IMR-90 (cell line): ENCODE measurements around the gene ZBTB4. TPM values are rescaled to one million over a fixed set of nuclear protein-coding genes. Genes with fewer than 3 reads are reported as not detected.

Experiments
- ATAC-seq: fragments of 200-7000 bp; cut with Tn5 transposase; 2 replicates; pipeline ENCODE4 v1.9.1; 2020; ENCODE audit warnings: low read depth, mild to moderate bottlenecking, moderate library complexity
- BruUV-seq: library from RNA; stranded (reverse); fragments of 400-500 nt; replicated peaks from 2 replicates; lab custom pipeline; 2021; lab: Mats Ljungman, UMichigan
- CTCF ChIA-PET: fragments of 300-600 bp; formaldehyde crosslinking; extraction: SDS; loops from one replicate; lab custom pipeline; 2021; ENCODE audit warnings: antibody characterized with exemption; lab: Yijun Ruan, JAX
- POLR2A ChIA-PET: fragments of 300-600 bp; sonication (Branson Sonifier 250); formaldehyde crosslinking; loops from one replicate; lab custom pipeline; 2022; ENCODE audit warnings: antibody characterized with exemption; ENCODE audit not compliant: unreplicated experiment; lab: Charles Lee
- DNase-seq: peaks from one replicate; pipeline ENCODE4 v3.0.0; 2013
- H2AFZ ChIP-seq: replicated peaks from 2 replicates; pipeline ENCODE3; 2013; ENCODE audit warnings: low read length, mild to moderate bottlenecking; ENCODE audit not compliant: poor library complexity
- H2AK5ac ChIP-seq: 2 replicates; pipeline ENCODE4 v1.6.1; 2013; ENCODE audit warnings: low read depth, low read length, inconsistent platforms
- H2AK9ac ChIP-seq: replicated peaks from 2 replicates; pipeline ENCODE3; 2013; ENCODE audit warnings: mild to moderate bottlenecking, low read depth, low read length, moderate library complexity; ENCODE audit not compliant: poor library complexity
- H2BK120ac ChIP-seq: 2 replicates; pipeline ENCODE4 v1.6.1; 2013; ENCODE audit warnings: low read depth, low read length, inconsistent platforms
- H2BK15ac ChIP-seq: 3 replicates; pipeline ENCODE4 v1.6.1; 2013; ENCODE audit warnings: low read depth, low read length, inconsistent platforms
- H2BK20ac ChIP-seq: 2 replicates; pipeline ENCODE4 v1.6.1; 2013; ENCODE audit warnings: low read depth, mild to moderate bottlenecking, inconsistent platforms, low read length, moderate library complexity
- H2BK5ac ChIP-seq: 2 replicates; pipeline ENCODE4 v1.6.1; 2013; ENCODE audit warnings: mild to moderate bottlenecking, low read depth, low read length, inconsistent platforms; ENCODE audit not compliant: poor library complexity, severe bottlenecking
- H3K14ac ChIP-seq: replicated peaks from 2 replicates; pipeline ENCODE4 v1.6.1; 2013; ENCODE audit warnings: low read depth, low read length, inconsistent platforms
- H3K18ac ChIP-seq: 2 replicates; pipeline ENCODE4 v1.6.1; 2013; ENCODE audit warnings: low read depth, low read length, control low read depth
- H3K23ac ChIP-seq: 2 replicates; pipeline ENCODE4 v1.6.1; 2013; ENCODE audit warnings: low read depth, low read length, inconsistent platforms
- H3K27ac ChIP-seq: 2 replicates; pipeline ENCODE4 v1.5.1; 2013; ENCODE audit warnings: mild to moderate bottlenecking, control low read depth, low read length; ENCODE audit not compliant: insufficient read depth
- H3K27me3 ChIP-seq: 2 replicates; pipeline ENCODE4 v1.6.1; 2013; ENCODE audit warnings: low read length; ENCODE audit not compliant: control insufficient read depth, insufficient read depth
- H3K36me3 ChIP-seq: 2 replicates; pipeline ENCODE4 v1.6.1; 2013; ENCODE audit warnings: low read length, mixed read lengths; ENCODE audit not compliant: control insufficient read depth, insufficient read depth
- H3K4ac ChIP-seq: 2 replicates; pipeline ENCODE4 v1.6.1; 2013; ENCODE audit warnings: low read depth, low read length, inconsistent platforms
- H3K4me1 ChIP-seq: 2 replicates; pipeline ENCODE4 v1.6.1; 2013; ENCODE audit warnings: low read length, mixed read lengths; ENCODE audit not compliant: control insufficient read depth, insufficient read depth
- H3K4me2 ChIP-seq: 2 replicates; pipeline ENCODE4 v1.6.1; 2013; ENCODE audit warnings: low read depth, mild to moderate bottlenecking, control low read depth, low read length, moderate library complexity
- H3K4me3 ChIP-seq: 2 replicates; pipeline ENCODE4 v1.5.1; 2013; ENCODE audit warnings: low read depth, mild to moderate bottlenecking, control low read depth, low read length, moderate library complexity; ENCODE audit not compliant: insufficient read depth
- H3K56ac ChIP-seq: 2 replicates; pipeline ENCODE4 v1.6.1; 2013; ENCODE audit warnings: low read length, inconsistent platforms; ENCODE audit not compliant: insufficient read depth; ENCODE audit errors: extremely low read depth
- H3K79me1 ChIP-seq, 2 experiments: 2 replicates each; pipeline ENCODE4 v1.6.1; 2013; ENCODE audit warnings: low read length in 2 of 2, inconsistent platforms in 1 of 2, low read depth in 1 of 2
- H3K9ac ChIP-seq: 2 replicates; pipeline ENCODE4 v1.6.1; 2013; ENCODE audit warnings: low read depth, low read length, control low read depth
- H3K9me1 ChIP-seq: 2 replicates; pipeline ENCODE4 v1.6.1; 2013; ENCODE audit warnings: low read length, inconsistent platforms; ENCODE audit not compliant: insufficient read depth
- H3K9me3 ChIP-seq: 2 replicates; pipeline ENCODE4 v1.6.1; 2013; ENCODE audit warnings: low read length; ENCODE audit not compliant: control insufficient read depth, insufficient read depth
- H4K20me1 ChIP-seq: 2 replicates; pipeline ENCODE4 v1.6.1; 2013; ENCODE audit warnings: low read length, inconsistent platforms; ENCODE audit not compliant: insufficient read depth
- H4K5ac ChIP-seq: 2 replicates; pipeline ENCODE4 v1.6.1; 2013; ENCODE audit warnings: mild to moderate bottlenecking, low read depth, low read length, control low read depth
- H4K8ac ChIP-seq, 2 experiments: 2 replicates each; pipeline ENCODE4 v1.6.1; 2013; ENCODE audit warnings: low read depth in 2 of 2, low read length in 2 of 2, control low read depth in 1 of 2, inconsistent platforms in 1 of 2
- H4K91ac ChIP-seq: 2 replicates; pipeline ENCODE4 v1.6.1; 2013; ENCODE audit warnings: low read depth, low read length, inconsistent platforms; ENCODE audit not compliant: insufficient read depth
- BHLHE40 ChIP-seq: fragments of 150-350 bp; IDR thresholded peaks from 2 replicates; pipeline ENCODE4 v1.6.1; 2016; ENCODE audit warnings: mild to moderate bottlenecking, low read depth, low read length
- CEBPB ChIP-seq: IDR thresholded peaks from 2 replicates; pipeline ENCODE4 v1.6.1; 2012; ENCODE audit warnings: low read depth, low read length, improper control_type of control experiment
- CHD1 ChIP-seq: IDR thresholded peaks from 2 replicates; pipeline ENCODE4 v1.6.1; 2012; ENCODE audit warnings: low read depth, low read length, improper control_type of control experiment
- FOS ChIP-seq: fragments of 150-350 bp; IDR thresholded peaks from 2 replicates; pipeline ENCODE4 v1.6.1; 2016; ENCODE audit warnings: low read depth, low read length
- MAFK ChIP-seq: IDR thresholded peaks from 2 replicates; pipeline ENCODE4 v1.6.1; 2012; ENCODE audit warnings: low read depth, low read length, improper control_type of control experiment
- MAZ ChIP-seq: IDR thresholded peaks from 2 replicates; pipeline ENCODE4 v1.6.1; 2012; ENCODE audit warnings: low read depth, mild to moderate bottlenecking, low read length, improper control_type of control experiment, moderate library complexity, borderline replicate concordance
- NFE2L2 ChIP-seq: fragments of 150-350 bp; IDR thresholded peaks from 2 replicates; pipeline ENCODE4 v1.6.1; 2016; ENCODE audit warnings: low read depth, mild to moderate bottlenecking, low read length
- POLR2A ChIP-seq: IDR thresholded peaks from 2 replicates; pipeline ENCODE4 v1.6.1; 2012; ENCODE audit warnings: mild to moderate bottlenecking, low read depth, low read length
- RAD21 ChIP-seq: IDR thresholded peaks from 2 replicates; pipeline ENCODE4 v1.6.1; 2012; ENCODE audit warnings: low read length, improper control_type of control experiment
- RCOR1 ChIP-seq: IDR thresholded peaks from 2 replicates; pipeline ENCODE4 v1.6.1; 2012; ENCODE audit warnings: mild to moderate bottlenecking, low read length, improper control_type of control experiment; ENCODE audit not compliant: insufficient replicate concordance
- RFX5 ChIP-seq: IDR thresholded peaks from 2 replicates; pipeline ENCODE4 v1.8.0; 2012; ENCODE audit warnings: low read depth, mild to moderate bottlenecking, low read length, moderate library complexity
- SMC3 ChIP-seq: fragments of 150-350 bp; IDR thresholded peaks from 2 replicates; pipeline ENCODE4 v1.6.1; 2016; ENCODE audit warnings: low read depth, mild to moderate bottlenecking, antibody characterized with exemption, low read length, moderate library complexity
- WGBS, 2 experiments: methylation state at CpG; one replicate each; pipeline versions ENCODE4 v1.1.5 to v1.1.7; 2013; ENCODE audit warnings: missing lambda C conversion rate in 2 of 2; ENCODE audit not compliant: insufficient read length in 1 of 2; ENCODE audit errors: extremely low coverage in 2 of 2; 5-methylcytosine and 5-hydroxymethylcytosine counted together
- dilution Hi-C: fragments of 300-500 bp; cut with HindIII; formaldehyde crosslinking; loops from one replicate; pipeline ENCODE4 v1.14.3; 2018; ENCODE audit warnings: low sequenced_read_pairs; ENCODE audit not compliant: unreplicated experiment
- in situ Hi-C: fragments of 300-500 bp; cut with MboI; formaldehyde crosslinking; loops from 3 replicates; pipeline ENCODE4 v1.14.3; 2019; ENCODE audit warnings: low sequenced_read_pairs, inconsistent platforms, mixed read lengths
- intact Hi-C: fragments of 100-400 bp; cut with micrococcal nuclease; formaldehyde crosslinking; loops from 2 replicates; pipeline ENCODE4 v1.10.0; 2022
- polyA plus RNA-seq, 3 experiments: library from polyadenylated mRNA; depleted of rRNA; stranded (reverse); fragments of >200 nt; gene quantifications; 2 replicates each; pipeline ENCODE4 v1.2.3, GENCODE V29; 2012; ENCODE audit warnings: low replicate concordance in 1 of 3
- total RNA-seq: library from RNA; depleted of rRNA; stranded (reverse); fragments of >200 nt; gene quantifications from 2 replicates; pipeline ENCODE4 v1.2.3, GENCODE V29; 2012
- TF ChIP-seq, protein P1 (sequence below): conservative IDR thresholded peaks from 2 replicates; pipeline ENCODE4 v1.5.1; 2012; ENCODE audit warnings: mild to moderate bottlenecking, low read depth, low read length, improper control_type of control experiment
- TF ChIP-seq, protein P2 (sequence below): fragments of 150-350 bp; IDR thresholded peaks from 2 replicates; pipeline ENCODE4 v1.6.1; 2017; ENCODE audit warnings: mild to moderate bottlenecking, antibody characterized with exemption, low read length, low read depth
- TF ChIP-seq, protein P3 (sequence below): fragments of 150-350 bp; IDR thresholded peaks from 2 replicates; pipeline ENCODE4 v1.6.1; 2016; ENCODE audit warnings: low read depth, mild to moderate bottlenecking, low read length, moderate library complexity, borderline replicate concordance

The ZBTB4 gene
- total and polyA plus RNA-seq, 2 of the 4 experiments (the other 2 are of a cell fraction), result 6.3 to 20.3 TPM

- 96% methylated on average over 17 of the region's 20 CpGs; no CpG with 5 or more reads in 1 of the 2 experiments for WGBS, 2 experiments
- Histone ChIP-seq H3K36me3 (peaks cover 62% of the 10 kb centered on the region), H3K9me3 (no peaks in the 10 kb centered on the region), H3K4me1 (0 out of 2 replicates have a peak, but pooled peaks cover 1% of the 10 kb centered on the region), H2BK20ac (no peak overlapping the region), H4K91ac (no peak overlapping the region), H3K4ac (no peak overlapping the region), H3K9ac (no peak overlapping the region), H3K56ac (no peak overlapping the region), H4K8ac (no peak overlapping the region), H3K14ac (no peak overlapping the region), H4K20me1 (peaks cover 3% of the 10 kb centered on the region; the same call in 1 of the 2 replicates), H3K79me1 (0 out of 4 replicates have a peak, but pooled peaks cover 0 to 7% of the 10 kb centered on the region in 2 experiments), H3K4me2 (no peak overlapping the region), H2BK15ac (no peak overlapping the region), H3K9me1 (no peaks in the 10 kb centered on the region), H2BK5ac (no peak overlapping the region), H3K4me3 (no peak overlapping the region), H3K27me3 (no peaks in the 10 kb centered on the region), H2AK5ac (no peak overlapping the region), H3K23ac (no peak overlapping the region), H4K5ac (no peak overlapping the region), H3K27ac (no peak overlapping the region), H2AFZ (no peak overlapping the region), H2AK9ac (no peak overlapping the region), H3K18ac (no peak overlapping the region), H2BK120ac (no peak overlapping the region)
- ChIA-PET POLR2A (no interaction called here), CTCF (interaction anchor here (0.5 to 3.7 kb wide), 4 partner anchors 13 to 76 kb away, joined by 3 to 24 read pairs (median 3); partner anchors contain the start of gene SENP3)
- intact Hi-C loops, result no loop called here
- no TSS peak for BruUV-seq
- dilution Hi-C loops, result no loop called here
- in situ Hi-C loops, result loop anchor here (5.0 kb wide), 1 partner anchor 39 kb away; no protein-coding TSS in a partner anchor
- no peak for DNase-seq
- no peak for ATAC-seq
- TF ChIP-seq RCOR1 (no peak), MAZ (no peak), CEBPB (no peak), CHD1 (no peak), SMC3 (no peak), FOS (no peak), NFE2L2 (no peak), RAD21 (no peak), BHLHE40 (no peak), MAFK (no peak), RFX5 (no peak), POLR2A (no peak)
- TF ChIP-seq, protein P1, sequence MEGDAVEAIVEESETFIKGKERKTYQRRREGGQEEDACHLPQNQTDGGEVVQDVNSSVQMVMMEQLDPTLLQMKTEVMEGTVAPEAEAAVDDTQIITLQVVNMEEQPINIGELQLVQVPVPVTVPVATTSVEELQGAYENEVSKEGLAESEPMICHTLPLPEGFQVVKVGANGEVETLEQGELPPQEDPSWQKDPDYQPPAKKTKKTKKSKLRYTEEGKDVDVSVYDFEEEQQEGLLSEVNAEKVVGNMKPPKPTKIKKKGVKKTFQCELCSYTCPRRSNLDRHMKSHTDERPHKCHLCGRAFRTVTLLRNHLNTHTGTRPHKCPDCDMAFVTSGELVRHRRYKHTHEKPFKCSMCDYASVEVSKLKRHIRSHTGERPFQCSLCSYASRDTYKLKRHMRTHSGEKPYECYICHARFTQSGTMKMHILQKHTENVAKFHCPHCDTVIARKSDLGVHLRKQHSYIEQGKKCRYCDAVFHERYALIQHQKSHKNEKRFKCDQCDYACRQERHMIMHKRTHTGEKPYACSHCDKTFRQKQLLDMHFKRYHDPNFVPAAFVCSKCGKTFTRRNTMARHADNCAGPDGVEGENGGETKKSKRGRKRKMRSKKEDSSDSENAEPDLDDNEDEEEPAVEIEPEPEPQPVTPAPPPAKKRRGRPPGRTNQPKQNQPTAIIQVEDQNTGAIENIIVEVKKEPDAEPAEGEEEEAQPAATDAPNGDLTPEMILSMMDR, result no peak
- TF ChIP-seq, protein P2, sequence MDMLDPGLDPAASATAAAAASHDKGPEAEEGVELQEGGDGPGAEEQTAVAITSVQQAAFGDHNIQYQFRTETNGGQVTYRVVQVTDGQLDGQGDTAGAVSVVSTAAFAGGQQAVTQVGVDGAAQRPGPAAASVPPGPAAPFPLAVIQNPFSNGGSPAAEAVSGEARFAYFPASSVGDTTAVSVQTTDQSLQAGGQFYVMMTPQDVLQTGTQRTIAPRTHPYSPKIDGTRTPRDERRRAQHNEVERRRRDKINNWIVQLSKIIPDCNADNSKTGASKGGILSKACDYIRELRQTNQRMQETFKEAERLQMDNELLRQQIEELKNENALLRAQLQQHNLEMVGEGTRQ, result no peak
- TF ChIP-seq, protein P3, sequence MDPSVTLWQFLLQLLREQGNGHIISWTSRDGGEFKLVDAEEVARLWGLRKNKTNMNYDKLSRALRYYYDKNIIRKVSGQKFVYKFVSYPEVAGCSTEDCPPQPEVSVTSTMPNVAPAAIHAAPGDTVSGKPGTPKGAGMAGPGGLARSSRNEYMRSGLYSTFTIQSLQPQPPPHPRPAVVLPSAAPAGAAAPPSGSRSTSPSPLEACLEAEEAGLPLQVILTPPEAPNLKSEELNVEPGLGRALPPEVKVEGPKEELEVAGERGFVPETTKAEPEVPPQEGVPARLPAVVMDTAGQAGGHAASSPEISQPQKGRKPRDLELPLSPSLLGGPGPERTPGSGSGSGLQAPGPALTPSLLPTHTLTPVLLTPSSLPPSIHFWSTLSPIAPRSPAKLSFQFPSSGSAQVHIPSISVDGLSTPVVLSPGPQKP, result no peak
Measured at GRCh38 chr17:7512824-7513540, 33.6 kb upstream of the ZBTB4 start.
